OCI-LY1 (cell line): ENCODE results near the gene ARHGAP10.

Experiments used
- EZH2 ChIP-seq: fragments of 200-600 bp; sonication (generic), shearing (Covaris generic); IDR thresholded peaks from 2 replicates; pipeline ENCODE4 v1.8.0; 2017; ENCODE audit warnings: borderline replicate concordance, mixed run types, mild to moderate bottlenecking, antibody characterized with exemption, low read length, moderate library complexity, mixed read lengths
- TF ChIP-seq, protein P1 (sequence below): fragments of 200-600 bp; sonication (generic), shearing (Covaris generic); IDR thresholded peaks from 2 replicates; pipeline ENCODE4 v1.5.1; 2017; ENCODE audit warnings: mild to moderate bottlenecking, antibody characterized with exemption, low read length, moderate library complexity, mixed read lengths

DNA sequence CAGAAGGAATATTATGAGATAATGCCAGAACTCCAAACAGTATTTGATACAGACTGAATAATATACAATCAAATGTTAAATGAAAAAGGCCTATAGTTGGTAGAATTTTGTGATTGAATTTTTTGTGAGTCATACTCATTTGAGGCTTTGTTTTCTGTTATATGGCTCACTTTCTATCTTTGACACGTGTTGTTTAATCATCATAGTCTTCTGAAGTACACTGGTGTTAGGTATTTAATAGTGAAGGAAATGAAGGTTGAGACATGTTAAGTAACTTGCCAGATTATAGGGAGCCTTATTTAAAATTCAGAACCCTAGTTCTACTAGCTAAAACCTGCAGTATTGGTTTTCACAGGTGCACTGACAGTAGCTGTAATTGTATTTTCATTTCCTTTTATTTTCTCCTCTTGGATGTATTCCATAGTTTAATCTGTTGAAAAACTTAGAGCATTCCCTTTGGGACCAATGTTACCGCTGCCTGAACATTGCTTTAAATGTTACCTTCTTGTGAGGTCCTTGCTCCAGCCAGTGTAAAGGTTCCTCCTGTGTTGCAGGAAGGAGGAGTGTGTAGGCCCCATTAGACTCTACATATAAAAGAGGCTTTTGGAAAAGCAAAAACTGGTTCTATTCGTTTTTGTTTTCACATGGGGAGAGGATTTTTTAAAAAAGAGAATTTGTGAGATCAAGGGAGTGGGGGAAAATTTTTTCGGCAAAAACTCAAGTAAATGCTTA, 224.1 kb downstream of the ARHGAP10 start:
- TF ChIP-seq, protein P1, sequence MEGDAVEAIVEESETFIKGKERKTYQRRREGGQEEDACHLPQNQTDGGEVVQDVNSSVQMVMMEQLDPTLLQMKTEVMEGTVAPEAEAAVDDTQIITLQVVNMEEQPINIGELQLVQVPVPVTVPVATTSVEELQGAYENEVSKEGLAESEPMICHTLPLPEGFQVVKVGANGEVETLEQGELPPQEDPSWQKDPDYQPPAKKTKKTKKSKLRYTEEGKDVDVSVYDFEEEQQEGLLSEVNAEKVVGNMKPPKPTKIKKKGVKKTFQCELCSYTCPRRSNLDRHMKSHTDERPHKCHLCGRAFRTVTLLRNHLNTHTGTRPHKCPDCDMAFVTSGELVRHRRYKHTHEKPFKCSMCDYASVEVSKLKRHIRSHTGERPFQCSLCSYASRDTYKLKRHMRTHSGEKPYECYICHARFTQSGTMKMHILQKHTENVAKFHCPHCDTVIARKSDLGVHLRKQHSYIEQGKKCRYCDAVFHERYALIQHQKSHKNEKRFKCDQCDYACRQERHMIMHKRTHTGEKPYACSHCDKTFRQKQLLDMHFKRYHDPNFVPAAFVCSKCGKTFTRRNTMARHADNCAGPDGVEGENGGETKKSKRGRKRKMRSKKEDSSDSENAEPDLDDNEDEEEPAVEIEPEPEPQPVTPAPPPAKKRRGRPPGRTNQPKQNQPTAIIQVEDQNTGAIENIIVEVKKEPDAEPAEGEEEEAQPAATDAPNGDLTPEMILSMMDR = no peak
- no peak for TF ChIP-seq EZH2
